ENCODE data around the gene NMT1.
"Not testable (repeated sequence)": the region's sequence is repeated elsewhere in the genome, so short reads cannot be mapped to it uniquely, and the experiment has no call there.

Gene NMT1

GRCh38 chr17:45038728-45039634, 22.1 kb upstream of the NMT1 start:
- DNase-seq: no peak

GRCh38 chr17:45040459-45040858, 20.7 kb upstream of the NMT1 start:
- no peak for DNase-seq

GRCh38 chr17:45042346-45043120, 18.6 kb upstream of the NMT1 start:
- DNase-seq: no peak

GRCh38 chr17:45043813-45044540, 17.1 kb upstream of the NMT1 start:
- no peak for DNase-seq

GRCh38 chr17:45046537-45047125, 14.5 kb upstream of the NMT1 start:
- DNase-seq: no peak

- no peak for DNase-seq
These were observed 12.1 kb upstream of the NMT1 start for GRCh38 chr17:45048795-45049563.

- DNase-seq: peak; percentile 45
These were observed 10.5 kb upstream of the NMT1 start for GRCh38 chr17:45050481-45051059.

- DNase-seq: peak; percentile 98
These were observed 9.9 kb upstream of the NMT1 start, which contains the start of gene DCAKD for GRCh38 chr17:45051060-45051719. DCAKD (minus strand) TSS chr17:45051632; CDS start chr17:45034885, 16,747 bp downstream.

GRCh38 chr17:45051720-45052051, 9.4 kb upstream of the NMT1 start:
- not testable (repeated sequence) for DNase-seq

GRCh38 chr17:45052052-45052772, 8.9 kb upstream of the NMT1 start:
- peak; percentile 72 for DNase-seq

GRCh38 chr17:45060382-45060796, 728 bp upstream of the NMT1 start:
- no peak for DNase-seq

- no peak for DNase-seq
These were observed 589 bp downstream of the NMT1 start for GRCh38 chr17:45061606-45062205.

- DNase-seq: no peak
These were observed 2.1 kb downstream of the NMT1 start for GRCh38 chr17:45063198-45063597.

GRCh38 chr17:45067637-45068036, 6.5 kb downstream of the NMT1 start:
- no peak for DNase-seq

GRCh38 chr17:45070001-45070400, 8.9 kb downstream of the NMT1 start:
- DNase-seq: no peak

GRCh38 chr17:45070809-45071208, 9.7 kb downstream of the NMT1 start:
- DNase-seq: no peak

- DNase-seq: no peak
These were observed 12.4 kb downstream of the NMT1 start for GRCh38 chr17:45073414-45074070.

GRCh38 chr17:45077643-45078042, 16.5 kb downstream of the NMT1 start:
- no peak for DNase-seq

- no peak for DNase-seq
These were observed 20.1 kb downstream of the NMT1 start for GRCh38 chr17:45081047-45081703.

Measured in NCI-H1436 (cell line).